Skeletal muscle satellite cell (primary cell): ENCODE results near the gene HDGFL2.

ENCODE experiments used
- H3K27me3 ChIP-seq: 2 replicates; pipeline ENCODE4 v1.7.0; 2013; ENCODE audit warnings: low read length; ENCODE audit not compliant: control insufficient read depth, insufficient read depth
- H3K36me3 ChIP-seq: 2 replicates; pipeline ENCODE4 v1.7.0; 2013; ENCODE audit warnings: mild to moderate bottlenecking, control low read depth, low read length; ENCODE audit not compliant: insufficient read depth
- H3K4me1 ChIP-seq: 2 replicates; pipeline ENCODE4 v1.7.0; 2013; ENCODE audit warnings: low read length; ENCODE audit not compliant: control insufficient read depth, insufficient read depth
- H3K4me2 ChIP-seq: 2 replicates; pipeline ENCODE4 v1.7.0; 2013; ENCODE audit warnings: mild to moderate bottlenecking, low read length
- H3K4me3 ChIP-seq: 2 replicates; pipeline ENCODE4 v1.7.0; 2013; ENCODE audit warnings: low read length
- H3K9ac ChIP-seq: 2 replicates; pipeline ENCODE4 v1.7.0; 2013; ENCODE audit warnings: mild to moderate bottlenecking, low read depth, low read length, moderate library complexity
- H3K9me3 ChIP-seq: replicated peaks from 2 replicates; pipeline ENCODE4 v1.7.0; 2013; ENCODE audit warnings: mild to moderate bottlenecking, control low read depth, low read length

The HDGFL2 gene

DNA sequence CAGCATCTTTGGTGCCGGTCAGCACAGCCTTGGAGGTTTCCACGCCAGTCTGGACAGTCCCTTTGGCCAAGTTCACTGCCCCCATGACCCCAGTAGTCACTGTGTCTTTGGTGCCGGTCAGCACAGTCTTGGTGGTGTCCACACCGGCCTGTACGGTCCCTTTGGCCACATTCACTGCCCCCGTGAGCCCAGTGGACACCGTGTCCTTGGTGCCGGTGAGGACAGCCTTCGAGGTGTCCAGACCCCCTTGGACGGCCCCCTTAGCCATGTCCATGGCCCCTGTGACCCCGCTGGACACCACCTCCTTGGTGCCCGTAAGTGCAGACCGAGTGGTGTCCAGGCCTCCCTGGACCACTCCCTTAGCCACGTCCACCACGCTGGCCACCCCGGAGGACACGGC lies 41.2 kb downstream of the HDGFL2 start:
- H3K36me3 ChIP-seq, result no peaks in the 10 kb centered on the region
- H3K27me3 ChIP-seq, result peaks cover 28% of the 10 kb centered on the region
- H3K9me3 ChIP-seq, result no peaks in the 10 kb centered on the region
- no peak overlapping the region for H3K9ac ChIP-seq
- H3K4me2 ChIP-seq, result no peak overlapping the region
- peaks cover 9% of the 10 kb centered on the region for H3K4me1 ChIP-seq
- no peak overlapping the region for H3K4me3 ChIP-seq

DNA sequence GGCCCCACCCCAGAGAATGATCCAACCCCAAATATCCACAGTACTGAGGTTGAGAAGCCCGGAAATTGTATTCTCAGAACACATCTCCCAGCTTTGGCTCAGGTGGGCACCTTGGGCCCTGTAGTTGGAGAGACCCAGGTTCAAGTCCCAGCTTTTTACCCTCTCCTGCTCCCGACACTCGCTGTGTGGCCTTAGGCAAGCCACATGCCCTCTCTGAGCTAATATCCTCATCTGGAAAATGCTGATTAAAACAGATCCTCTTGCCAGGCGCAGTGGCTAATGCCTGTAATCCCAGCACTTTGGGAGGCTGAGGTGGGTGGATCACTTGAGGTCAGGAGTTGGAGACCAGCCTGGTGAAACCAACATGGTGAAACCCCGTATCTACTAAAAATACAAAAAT lies 43.6 kb downstream of the HDGFL2 start:
- no peak overlapping the region for H3K4me2 ChIP-seq
- peaks cover 15% of the 10 kb centered on the region for H3K4me1 ChIP-seq
- no peak overlapping the region for H3K4me3 ChIP-seq
- H3K9ac ChIP-seq, result no peak overlapping the region
- no peaks in the 10 kb centered on the region for H3K36me3 ChIP-seq
- no peaks in the 10 kb centered on the region for H3K9me3 ChIP-seq
- peaks cover 42% of the 10 kb centered on the region for H3K27me3 ChIP-seq

DNA sequence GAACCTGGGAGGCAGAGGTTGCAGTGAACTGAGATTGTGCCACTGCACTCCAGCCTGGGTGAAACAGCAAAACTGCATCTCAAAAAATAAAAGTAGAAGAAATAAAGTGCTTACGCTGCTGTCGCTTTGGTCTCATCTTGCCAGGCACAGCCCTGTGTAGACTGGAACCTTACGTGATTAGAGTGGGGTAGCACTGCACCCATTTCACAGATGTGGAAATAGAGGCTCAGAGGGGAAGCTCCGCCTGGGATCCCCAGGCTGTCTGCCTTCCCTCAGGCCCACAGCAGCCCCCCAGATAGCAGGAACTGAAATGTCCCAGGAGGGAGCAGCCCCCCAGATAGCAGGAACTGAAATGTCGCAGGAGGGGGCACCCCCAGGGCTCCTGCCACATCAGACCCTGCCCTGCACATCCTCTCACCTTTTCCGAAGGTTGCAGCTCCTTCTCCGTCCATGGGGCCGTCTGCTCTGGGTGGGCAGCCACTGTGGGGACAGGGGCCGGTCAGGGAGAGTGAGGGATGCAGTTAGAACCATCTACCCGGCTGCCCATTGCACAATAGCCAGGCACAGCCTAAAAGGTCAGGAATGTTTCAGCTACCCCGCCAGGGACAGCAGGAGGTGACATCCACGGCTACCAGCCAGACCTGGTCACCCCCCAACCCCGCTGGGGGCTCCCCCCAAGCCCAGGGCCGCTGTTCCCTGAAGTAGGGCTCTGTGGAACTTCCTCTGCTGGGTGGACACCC lies 44.3 kb downstream of the HDGFL2 start:
- Histone ChIP-seq H3K27me3 (peaks cover 46% of the 10 kb centered on the region), H3K9ac (no peak overlapping the region), H3K9me3 (no peaks in the 10 kb centered on the region), H3K4me3 (no peak overlapping the region), H3K4me2 (no peak overlapping the region), H3K36me3 (no peaks in the 10 kb centered on the region), H3K4me1 (peaks cover 15% of the 10 kb centered on the region)

DNA sequence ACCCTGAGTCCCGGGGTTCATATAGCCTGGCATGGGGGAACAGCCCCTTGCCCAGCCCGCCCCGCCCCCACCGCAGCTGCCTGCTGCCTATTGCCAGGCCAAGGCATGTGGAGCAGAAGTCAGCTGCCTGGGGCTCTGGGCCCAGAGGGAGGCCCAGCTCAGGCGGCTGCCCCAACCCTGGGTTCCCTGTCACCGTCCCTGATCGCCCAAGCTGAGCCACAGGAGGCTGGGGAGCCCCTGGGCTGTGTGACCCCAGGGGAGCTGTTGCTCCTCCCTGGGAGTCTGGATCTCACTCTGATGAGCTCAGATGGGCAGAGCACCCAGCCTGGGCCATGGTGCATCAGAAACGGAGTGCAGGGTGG lies 44.8 kb downstream of the HDGFL2 start:
- H3K4me3 ChIP-seq, result no peak overlapping the region

DNA sequence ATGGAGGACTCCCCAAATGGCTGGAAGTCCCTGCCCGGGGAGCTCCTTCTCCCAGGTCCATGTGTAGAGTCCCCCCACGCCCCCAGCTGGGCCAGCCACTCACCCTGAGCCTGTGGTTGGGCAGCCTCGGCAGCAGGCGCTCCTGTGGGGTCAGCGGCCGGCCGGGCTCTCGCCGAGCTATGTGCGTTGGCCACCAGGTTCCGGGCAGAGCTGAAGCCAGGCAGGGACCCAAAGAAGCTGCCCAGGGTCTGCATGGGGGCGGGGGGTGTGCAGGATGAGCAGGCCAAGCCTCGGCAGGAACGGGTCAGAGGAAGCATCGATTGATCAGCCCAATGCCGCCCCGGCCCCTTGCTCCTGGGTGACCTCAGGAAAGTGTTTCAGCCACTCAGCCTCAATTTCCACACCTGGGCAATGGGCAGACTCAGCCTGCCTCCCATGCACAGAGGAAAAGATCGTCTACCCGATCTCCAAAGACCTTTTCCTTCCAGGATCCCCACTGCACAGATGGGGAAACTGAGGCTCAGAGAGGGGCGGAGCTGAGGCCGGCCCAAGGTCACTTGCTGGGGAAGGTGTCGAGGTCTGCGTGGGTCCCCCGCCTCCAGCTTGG lies 45.5 kb downstream of the HDGFL2 start:
- no peak overlapping the region for H3K9ac ChIP-seq
- no peak overlapping the region for H3K4me3 ChIP-seq
- H3K9me3 ChIP-seq, result no peaks in the 10 kb centered on the region
- no peaks in the 10 kb centered on the region for H3K36me3 ChIP-seq
- H3K27me3 ChIP-seq, result peaks cover 56% of the 10 kb centered on the region
- H3K4me2 ChIP-seq, result no peak overlapping the region
- peaks cover 15% of the 10 kb centered on the region for H3K4me1 ChIP-seq

More for the DNA sequence above, 44.8 kb downstream of the HDGFL2 start:
- H3K27me3 ChIP-seq, result peaks cover 51% of the 10 kb centered on the region
- H3K4me1 ChIP-seq, result peaks cover 15% of the 10 kb centered on the region
- no peak overlapping the region for H3K4me2 ChIP-seq
- no peaks in the 10 kb centered on the region for H3K36me3 ChIP-seq
- no peaks in the 10 kb centered on the region for H3K9me3 ChIP-seq
- no peak overlapping the region for H3K9ac ChIP-seq

DNA sequence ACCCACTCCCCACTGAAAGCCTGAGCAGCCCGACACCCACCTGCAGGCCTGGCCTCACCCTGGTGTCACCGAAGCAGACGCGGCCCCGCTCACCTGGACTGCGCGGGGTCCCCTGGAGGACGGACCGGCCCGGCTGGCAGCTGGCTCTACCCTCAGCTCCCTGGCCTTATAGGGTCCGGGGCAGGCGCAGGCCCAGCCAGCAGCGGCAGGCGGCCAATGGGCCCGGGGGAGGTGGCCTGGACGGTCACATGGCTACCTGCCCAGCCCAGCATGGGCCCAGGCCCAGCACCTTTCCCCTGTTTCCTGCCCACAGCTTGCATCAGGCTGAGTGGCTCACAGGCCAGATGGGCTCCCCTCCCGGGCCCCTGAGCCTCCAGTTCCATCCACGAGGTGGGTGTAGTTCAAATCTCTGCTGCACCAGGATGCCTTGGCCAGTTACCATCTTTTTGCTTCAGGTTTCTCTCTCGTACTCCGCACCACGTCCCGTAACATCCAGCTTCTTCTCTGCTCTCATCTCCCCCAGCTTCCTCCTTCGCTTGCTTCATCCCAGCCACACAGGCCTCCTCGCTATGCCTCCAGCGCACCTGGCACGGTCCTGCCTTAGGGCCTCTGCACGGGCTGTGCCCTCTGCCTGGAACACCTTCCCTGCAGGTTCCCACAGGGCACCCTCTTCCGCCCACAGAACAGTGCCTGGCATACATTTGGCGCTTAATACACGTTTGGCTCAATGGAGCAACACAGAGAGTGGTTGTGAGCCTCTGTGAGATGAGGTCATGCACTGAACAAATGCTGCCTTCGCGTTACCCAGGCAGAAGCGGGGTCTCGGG lies 46.5 kb downstream of the HDGFL2 start, which contains the start of gene PLIN4:
Gene PLIN4 (minus strand): TSS at position 142 of the 827 bp plus-strand sequence. CDS start 214 bp downstream, outside the sequence.
- H3K9ac ChIP-seq, result no peak within 1 kb of the TSS

DNA sequence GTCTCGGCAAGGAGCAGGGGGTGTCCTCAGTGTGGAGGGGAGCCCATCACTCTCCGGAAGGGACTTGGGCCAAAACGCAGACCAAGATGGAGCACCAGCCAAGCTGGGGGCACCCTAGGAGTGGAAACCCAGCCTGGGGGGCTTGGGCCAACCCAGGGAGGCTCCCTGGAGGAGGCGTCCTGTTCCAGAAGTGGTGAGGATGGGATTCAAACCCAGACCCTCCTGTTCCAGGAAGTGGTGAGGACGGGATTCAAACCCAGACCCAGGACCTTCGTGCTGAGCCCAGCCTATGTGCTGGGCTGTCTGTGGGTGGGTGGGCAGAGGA lies 47.0 kb downstream of the HDGFL2 start:
- H3K9ac ChIP-seq, result no peak overlapping the region
- no peaks in the 10 kb centered on the region for H3K9me3 ChIP-seq
- no peak overlapping the region for H3K4me3 ChIP-seq
- peaks cover 15% of the 10 kb centered on the region for H3K4me1 ChIP-seq
- H3K36me3 ChIP-seq, result no peaks in the 10 kb centered on the region
- H3K27me3 ChIP-seq, result peaks cover 56% of the 10 kb centered on the region
- H3K4me2 ChIP-seq, result no peak overlapping the region

More for the DNA sequence above, 46.5 kb downstream of the HDGFL2 start, which contains the start of gene PLIN4:
- Histone ChIP-seq H3K9me3 (no peaks in the 10 kb centered on the region), H3K27me3 (peaks cover 56% of the 10 kb centered on the region), H3K4me3 (no peak within 1 kb of the TSS), H3K36me3 (no peaks in the 10 kb centered on the region), H3K4me2 (no peak within 1 kb of the TSS), H3K4me1 (peaks cover 15% of the 10 kb centered on the region)

DNA sequence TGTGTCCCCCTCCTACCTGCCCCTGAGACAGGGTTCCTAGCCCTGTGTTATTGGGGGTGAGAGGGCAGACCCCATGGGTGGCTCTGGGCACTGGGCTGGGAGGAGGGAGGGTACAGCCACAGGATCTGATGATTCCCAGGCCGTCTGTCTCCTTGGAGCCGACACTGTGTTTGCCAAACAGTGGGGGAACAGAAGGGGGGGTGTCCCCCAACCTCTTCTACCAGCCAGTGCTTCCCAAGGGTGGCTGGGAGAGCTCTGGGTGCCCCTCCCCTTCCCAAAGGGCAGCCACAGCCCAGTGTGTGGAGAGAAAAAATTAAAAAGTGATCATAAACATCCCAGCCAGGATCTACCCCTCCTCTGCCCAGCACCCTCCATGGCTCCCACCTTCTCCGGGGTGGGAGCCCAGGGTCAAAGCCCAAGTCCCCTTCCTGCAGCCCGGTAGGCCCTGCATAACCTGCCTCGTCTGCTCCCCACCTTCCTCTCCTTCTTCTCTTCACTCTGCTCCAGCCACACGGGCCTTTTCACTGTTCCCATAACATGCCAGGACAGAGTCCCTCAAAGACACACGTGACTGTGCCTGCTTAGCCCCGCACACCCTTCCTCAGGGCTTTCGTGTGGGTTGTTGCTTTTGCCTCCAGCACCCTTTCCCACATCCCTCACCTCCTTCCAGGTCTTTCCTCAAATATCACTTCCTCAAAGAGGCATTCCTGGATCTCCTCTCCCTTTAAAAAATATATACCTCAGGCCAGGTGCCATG lies 47.6 kb downstream of the HDGFL2 start:
- Histone ChIP-seq H3K36me3 (no peaks in the 10 kb centered on the region), H3K27me3 (peaks cover 56% of the 10 kb centered on the region), H3K9ac (no peak overlapping the region), H3K4me3 (no peak overlapping the region), H3K9me3 (no peaks in the 10 kb centered on the region), H3K4me2 (no peak overlapping the region), H3K4me1 (peaks cover 15% of the 10 kb centered on the region)

DNA sequence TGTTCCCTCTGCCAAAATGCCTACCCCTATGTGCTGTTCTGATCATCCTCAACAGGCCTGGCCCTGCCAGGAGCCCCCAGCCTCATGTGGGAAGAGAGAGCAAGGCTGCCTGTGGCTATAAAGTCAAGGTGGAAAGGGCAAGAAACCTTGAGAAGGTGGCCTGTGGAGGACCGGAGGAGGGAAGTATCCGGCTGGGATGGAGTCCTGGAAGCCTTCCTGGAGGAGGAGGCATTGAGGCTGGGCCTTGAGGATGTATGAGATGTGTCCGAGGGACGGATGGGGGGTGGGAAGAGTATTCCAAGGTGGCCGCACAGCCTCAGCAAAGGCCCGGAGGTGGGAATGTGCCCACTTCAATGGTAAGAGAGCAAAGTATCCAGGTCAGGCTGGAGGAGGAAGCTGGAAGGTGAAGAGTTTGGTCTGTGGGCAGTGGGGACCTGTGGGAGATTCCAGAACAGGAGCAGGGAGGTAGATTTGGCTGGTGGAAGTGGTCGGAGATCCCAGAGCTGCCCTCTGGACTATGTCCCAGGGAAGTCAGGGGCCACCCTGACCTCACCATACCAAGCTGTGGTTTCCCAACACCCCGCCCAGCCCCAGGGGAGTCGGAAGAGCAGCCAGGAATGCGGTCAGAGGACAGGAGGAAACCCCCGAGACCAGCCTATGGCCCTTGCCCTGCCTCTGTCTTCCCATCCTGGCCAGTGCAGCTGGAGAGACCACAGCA lies 49.2 kb downstream of the HDGFL2 start:
- peaks cover 15% of the 10 kb centered on the region for H3K4me1 ChIP-seq
- H3K9me3 ChIP-seq, result no peaks in the 10 kb centered on the region
- H3K9ac ChIP-seq, result no peak overlapping the region

DNA sequence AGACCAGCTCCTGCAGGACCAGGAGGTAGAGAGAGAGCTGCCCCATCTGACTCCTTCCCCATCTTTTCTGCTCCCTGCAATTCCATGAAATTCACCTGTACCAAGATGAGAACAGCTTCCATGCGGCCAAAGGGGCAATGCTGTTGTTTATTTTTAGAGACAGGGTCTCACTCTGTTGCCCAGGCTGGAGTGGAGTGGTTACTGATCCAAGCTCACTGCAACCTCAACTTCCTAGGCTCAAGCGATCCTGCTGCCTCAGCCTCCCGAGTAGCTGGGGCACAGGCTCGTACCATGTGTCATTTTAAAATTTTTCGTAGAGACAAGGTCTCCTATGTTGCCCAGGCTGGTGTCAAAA lies 49.8 kb downstream of the HDGFL2 start:
- Histone ChIP-seq H3K9me3 (no peaks in the 10 kb centered on the region), H3K4me2 (no peak overlapping the region), H3K4me3 (no peak overlapping the region), H3K9ac (no peak overlapping the region), H3K36me3 (no peaks in the 10 kb centered on the region), H3K4me1 (peaks cover 13% of the 10 kb centered on the region), H3K27me3 (peaks cover 42% of the 10 kb centered on the region)

More for the DNA sequence above, 49.2 kb downstream of the HDGFL2 start:
- Histone ChIP-seq H3K36me3 (no peaks in the 10 kb centered on the region), H3K4me3 (no peak overlapping the region), H3K27me3 (peaks cover 47% of the 10 kb centered on the region), H3K4me2 (no peak overlapping the region)
